ENCODE data around the gene CEMIP. TPM values are rescaled to one million over a fixed set of nuclear protein-coding genes. Genes with fewer than 3 reads are reported as not detected.
A peak's percentile ranks its signal among the peaks of the same experiment; 100 is the strongest.

The CEMIP gene
- total and polyA plus RNA-seq, 2 experiments from 2014 or later, result 2.3 to 4.4 TPM

DNA sequence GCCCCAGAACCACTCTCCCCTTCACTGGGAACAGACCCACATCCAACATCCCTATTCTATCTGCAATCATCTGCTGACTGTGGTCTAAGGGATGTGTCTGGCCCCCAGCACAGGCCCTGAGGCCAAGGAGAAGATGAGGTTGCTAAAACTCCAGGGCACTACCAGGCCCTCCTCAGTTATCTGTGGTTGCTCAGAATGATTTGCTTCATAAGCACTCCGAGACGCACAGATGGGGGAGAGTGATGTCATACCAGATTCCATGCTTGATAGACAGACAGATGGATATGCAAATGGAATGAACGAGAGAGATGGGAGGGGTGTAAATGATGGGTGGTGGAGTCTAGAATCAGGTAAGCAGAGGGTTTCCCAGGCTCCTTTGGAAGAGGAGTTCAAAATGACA, 57.8 kb downstream of the CEMIP start:
- Histone ChIP-seq H2AFZ (no peak overlapping the region), H3K4me1 (ENCODE audit: insufficient read depth) (peaks cover 8% of the 10 kb centered on the region), H4K20me1 (ENCODE audit: insufficient read depth, poor library complexity, severe bottlenecking) (no peaks in the 10 kb centered on the region), H3K9me2 (replicated peaks; ENCODE audit: insufficient read depth) (no peaks in the 10 kb centered on the region), H3K4me3 (no peak overlapping the region), H3K4me2 (no peak overlapping the region), H3K9me3 (ENCODE audit: low read depth) (no peaks in the 10 kb centered on the region), H3K36me3 (replicated peaks; ENCODE audit: insufficient read depth, low read depth) (no peaks in the 10 kb centered on the region), H3K27ac (no peak overlapping the region), H3K27me3 (no peaks in the 10 kb centered on the region), H3K79me2 (no peaks in the 10 kb centered on the region)
- TF ChIP-seq EZH2 (IDR thresholded peaks at IDR 0.05; ENCODE audit: borderline replicate concordance) (no peak), EZH2phosphoT487 (IDR thresholded peaks at IDR 0.05; ENCODE audit: low read depth, severe bottlenecking, unreplicated experiment) (no peak)
- TF ChIP-seq, protein P1, sequence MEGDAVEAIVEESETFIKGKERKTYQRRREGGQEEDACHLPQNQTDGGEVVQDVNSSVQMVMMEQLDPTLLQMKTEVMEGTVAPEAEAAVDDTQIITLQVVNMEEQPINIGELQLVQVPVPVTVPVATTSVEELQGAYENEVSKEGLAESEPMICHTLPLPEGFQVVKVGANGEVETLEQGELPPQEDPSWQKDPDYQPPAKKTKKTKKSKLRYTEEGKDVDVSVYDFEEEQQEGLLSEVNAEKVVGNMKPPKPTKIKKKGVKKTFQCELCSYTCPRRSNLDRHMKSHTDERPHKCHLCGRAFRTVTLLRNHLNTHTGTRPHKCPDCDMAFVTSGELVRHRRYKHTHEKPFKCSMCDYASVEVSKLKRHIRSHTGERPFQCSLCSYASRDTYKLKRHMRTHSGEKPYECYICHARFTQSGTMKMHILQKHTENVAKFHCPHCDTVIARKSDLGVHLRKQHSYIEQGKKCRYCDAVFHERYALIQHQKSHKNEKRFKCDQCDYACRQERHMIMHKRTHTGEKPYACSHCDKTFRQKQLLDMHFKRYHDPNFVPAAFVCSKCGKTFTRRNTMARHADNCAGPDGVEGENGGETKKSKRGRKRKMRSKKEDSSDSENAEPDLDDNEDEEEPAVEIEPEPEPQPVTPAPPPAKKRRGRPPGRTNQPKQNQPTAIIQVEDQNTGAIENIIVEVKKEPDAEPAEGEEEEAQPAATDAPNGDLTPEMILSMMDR (IDR thresholded peaks at IDR 0.05; ENCODE audit: poor library complexity), result no peak
- DNase-seq (ENCODE audit: low spot score), result no peak
- WGBS (ENCODE audit: low lambda C conversion rate, missing lambda C conversion rate), result 71% methylated on average over 3 of the region's 3 CpGs

DNA sequence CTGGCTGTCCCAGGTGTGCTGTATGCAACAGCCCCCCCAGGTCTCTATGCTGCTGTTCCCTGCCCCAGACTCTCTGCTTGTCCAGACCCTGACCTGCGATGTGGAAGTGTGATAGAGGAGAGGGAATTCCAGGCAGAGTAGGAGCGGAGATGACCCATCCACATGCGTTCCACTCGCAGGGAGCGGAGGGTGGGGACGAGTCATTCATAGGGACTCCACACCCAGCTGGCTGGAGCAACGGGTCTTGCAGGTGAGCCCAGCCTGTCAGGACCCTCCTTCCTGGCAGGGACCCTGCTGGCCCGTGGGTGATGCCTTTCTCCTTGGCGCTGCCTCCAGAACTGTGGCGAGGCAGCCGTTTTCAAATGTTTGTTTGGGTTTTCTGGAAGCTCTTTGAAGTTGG, 58.8 kb downstream of the CEMIP start:
- WGBS (ENCODE audit: low lambda C conversion rate, missing lambda C conversion rate), result 92% methylated on average over 11 of the region's 11 CpGs
- H3K79me2 ChIP-seq, result no peaks in the 10 kb centered on the region
- no peaks in the 10 kb centered on the region for H3K9me3 ChIP-seq (ENCODE audit: low read depth)
- no peaks in the 10 kb centered on the region for H3K27me3 ChIP-seq
- no peaks in the 10 kb centered on the region for H4K20me1 ChIP-seq (ENCODE audit: insufficient read depth, poor library complexity, severe bottlenecking)
- TF ChIP-seq, protein P1 (IDR thresholded peaks at IDR 0.05; ENCODE audit: poor library complexity), result no peak
- TF ChIP-seq EZH2phosphoT487 (IDR thresholded peaks at IDR 0.05; ENCODE audit: low read depth, severe bottlenecking, unreplicated experiment) (no peak), EZH2 (IDR thresholded peaks at IDR 0.05; ENCODE audit: borderline replicate concordance) (no peak)
- no peak overlapping the region for H3K27ac ChIP-seq
- no peaks in the 10 kb centered on the region for H3K9me2 ChIP-seq (replicated peaks; ENCODE audit: insufficient read depth)
- no peak overlapping the region for H3K4me3 ChIP-seq
- H3K4me1 ChIP-seq (ENCODE audit: insufficient read depth), result peaks cover 8% of the 10 kb centered on the region
- H3K36me3 ChIP-seq (replicated peaks; ENCODE audit: insufficient read depth, low read depth), result no peaks in the 10 kb centered on the region
- H2AFZ ChIP-seq, result no peak overlapping the region
- no peak overlapping the region for H3K4me2 ChIP-seq
- no peak for DNase-seq (ENCODE audit: low spot score)

DNA sequence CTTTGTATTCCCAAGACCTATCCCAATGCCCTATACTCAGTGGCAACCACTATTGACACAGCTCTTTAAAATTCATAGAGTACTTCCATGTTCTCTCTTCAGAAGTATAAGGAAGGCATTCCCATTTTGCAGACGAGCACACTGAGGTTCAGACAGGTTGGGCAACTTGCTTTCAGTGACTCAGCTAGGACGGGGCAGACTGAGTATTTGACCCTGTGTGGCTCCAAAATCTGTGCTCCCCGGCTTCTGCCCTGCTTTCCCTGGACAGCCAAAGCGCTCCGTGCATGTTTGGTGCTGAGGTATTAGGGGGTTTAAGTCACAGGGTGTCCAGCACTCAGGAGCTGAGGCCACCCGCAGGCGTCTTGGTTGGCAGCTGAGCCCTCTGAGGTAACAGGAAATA, 59.5 kb downstream of the CEMIP start:
- H3K4me2 ChIP-seq, result no peak overlapping the region
- no peak overlapping the region for H3K4me3 ChIP-seq
- no peak overlapping the region for H2AFZ ChIP-seq
- WGBS (ENCODE audit: low lambda C conversion rate, missing lambda C conversion rate), result 92% methylated on average over 7 of the region's 7 CpGs
- H3K4me1 ChIP-seq (ENCODE audit: insufficient read depth), result peaks cover 8% of the 10 kb centered on the region
- no peak for DNase-seq (ENCODE audit: low spot score)
- no peaks in the 10 kb centered on the region for H3K9me2 ChIP-seq (replicated peaks; ENCODE audit: insufficient read depth)
- peak overlapping the region; percentile 31 for H3K27ac ChIP-seq
- no peaks in the 10 kb centered on the region for H3K36me3 ChIP-seq (replicated peaks; ENCODE audit: insufficient read depth, low read depth)
- no peaks in the 10 kb centered on the region for H3K27me3 ChIP-seq
- no peak for TF ChIP-seq EZH2 (IDR thresholded peaks at IDR 0.05; ENCODE audit: borderline replicate concordance)
- TF ChIP-seq, protein P1 (IDR thresholded peaks at IDR 0.05; ENCODE audit: poor library complexity), result no peak
- TF ChIP-seq EZH2phosphoT487 (IDR thresholded peaks at IDR 0.05; ENCODE audit: low read depth, severe bottlenecking, unreplicated experiment), result no peak
- no peaks in the 10 kb centered on the region for H3K9me3 ChIP-seq (ENCODE audit: low read depth)
- H4K20me1 ChIP-seq (ENCODE audit: insufficient read depth, poor library complexity, severe bottlenecking), result no peaks in the 10 kb centered on the region
- no peaks in the 10 kb centered on the region for H3K79me2 ChIP-seq

DNA sequence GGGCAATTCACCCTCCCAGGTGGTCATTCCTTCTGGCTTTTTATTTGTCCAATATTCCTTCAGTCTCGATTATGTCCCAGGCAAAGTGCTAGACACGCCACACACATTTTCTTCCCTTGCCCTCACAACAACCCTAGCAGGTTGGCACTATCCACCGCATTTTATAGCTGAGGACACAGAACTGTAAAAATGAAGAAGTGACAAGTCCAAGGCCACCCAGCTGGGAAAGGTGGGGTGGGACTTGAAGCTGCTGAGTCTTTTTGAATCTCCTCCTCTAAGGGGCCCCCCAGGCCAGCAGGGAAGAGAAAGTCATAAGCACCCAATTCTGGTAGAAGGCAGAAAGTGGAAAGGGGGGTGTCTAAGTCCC, 60.6 kb downstream of the CEMIP start:
- Histone ChIP-seq H3K4me2 (no peak overlapping the region), H3K27me3 (no peaks in the 10 kb centered on the region), H3K79me2 (no peaks in the 10 kb centered on the region), H3K9me3 (ENCODE audit: low read depth) (no peaks in the 10 kb centered on the region), H3K4me1 (ENCODE audit: insufficient read depth) (peaks cover 8% of the 10 kb centered on the region), H3K4me3 (no peak overlapping the region), H3K27ac (no peak overlapping the region), H4K20me1 (ENCODE audit: insufficient read depth, poor library complexity, severe bottlenecking) (no peaks in the 10 kb centered on the region), H3K9me2 (replicated peaks; ENCODE audit: insufficient read depth) (no peaks in the 10 kb centered on the region), H2AFZ (no peak overlapping the region), H3K36me3 (replicated peaks; ENCODE audit: insufficient read depth, low read depth) (no peaks in the 10 kb centered on the region)
- DNase-seq (ENCODE audit: low spot score), result no peak
- TF ChIP-seq, protein P1 (IDR thresholded peaks at IDR 0.05; ENCODE audit: poor library complexity), result no peak
- TF ChIP-seq EZH2phosphoT487 (IDR thresholded peaks at IDR 0.05; ENCODE audit: low read depth, severe bottlenecking, unreplicated experiment), result no peak
- no peak for TF ChIP-seq EZH2 (IDR thresholded peaks at IDR 0.05; ENCODE audit: borderline replicate concordance)
- WGBS (ENCODE audit: low lambda C conversion rate, missing lambda C conversion rate), result 80% methylated on average over 3 of the region's 3 CpGs
